Hematopoietic multipotent progenitor cell treated with erythropoietin and hydrocortisone succinate and interleukin-3 and kit ligand, for 6 days (in vitro differentiated cells): ENCODE results near the gene TMEM120A.
A peak's percentile ranks its signal among the peaks of the same experiment; 100 is the strongest.
"Not testable (repeated sequence)": the region's sequence is repeated elsewhere in the genome, so short reads cannot be mapped to it uniquely, and the experiment has no call there.

ENCODE experiments used
- DNase-seq: peaks from one replicate; pipeline ENCODE4 v3.0.0-alpha.2; 2015

TMEM120A gene

GRCh38 chr7:75994388-75995051 lies at the start of gene TMEM120A:
TMEM120A (minus strand) TSS chr7:75994595; CDS start chr7:75994570, 25 bp downstream.
- DNase-seq: peak; percentile 96

- no peak for DNase-seq
Observed at GRCh38 chr7:76040126-76040525, 45.7 kb upstream of the TMEM120A start.

- DNase-seq: no peak
Observed at GRCh38 chr7:76037310-76037709, 42.9 kb upstream of the TMEM120A start.

- no peak for DNase-seq
Observed at GRCh38 chr7:76031964-76032363, 37.6 kb upstream of the TMEM120A start.

GRCh38 chr7:76029682-76030081 lies 35.3 kb upstream of the TMEM120A start:
- DNase-seq: not testable (repeated sequence)

GRCh38 chr7:76023002-76023401 lies 28.6 kb upstream of the TMEM120A start:
- peak; percentile 27 for DNase-seq

GRCh38 chr7:76022026-76022780 lies 27.8 kb upstream of the TMEM120A start:
- DNase-seq: no peak

GRCh38 chr7:76020031-76020714 lies 25.8 kb upstream of the TMEM120A start:
- peak; percentile 80 for DNase-seq

- not testable (repeated sequence) for DNase-seq
Observed at GRCh38 chr7:76018520-76018919, 24.1 kb upstream of the TMEM120A start.

- no peak for DNase-seq
Observed at GRCh38 chr7:76016191-76016947, 22.0 kb upstream of the TMEM120A start.

GRCh38 chr7:76011442-76011861 lies 17.1 kb upstream of the TMEM120A start:
- DNase-seq: no peak

GRCh38 chr7:76009672-76010600 lies 15.5 kb upstream of the TMEM120A start:
- no peak for DNase-seq

GRCh38 chr7:76008156-76008687 lies 13.8 kb upstream of the TMEM120A start:
- no peak for DNase-seq

- DNase-seq: not testable (repeated sequence)
Observed at GRCh38 chr7:76005004-76005403, 10.6 kb upstream of the TMEM120A start.

GRCh38 chr7:76003351-76003750 lies 9.0 kb upstream of the TMEM120A start:
- DNase-seq: no peak

- no peak for DNase-seq
Observed at GRCh38 chr7:76002822-76003221, 8.4 kb upstream of the TMEM120A start.

- no peak for DNase-seq
Observed at GRCh38 chr7:76002139-76002538, 7.7 kb upstream of the TMEM120A start.

GRCh38 chr7:76000566-76000965 lies 6.2 kb upstream of the TMEM120A start:
- DNase-seq: no peak

GRCh38 chr7:75998038-75998437 lies 3.6 kb upstream of the TMEM120A start:
- DNase-seq: no peak

GRCh38 chr7:75996476-75996875 lies 2.1 kb upstream of the TMEM120A start:
- no peak for DNase-seq

- no peak for DNase-seq
Observed at GRCh38 chr7:75995996-75996395, 1.6 kb upstream of the TMEM120A start.

- DNase-seq: no peak
Observed at GRCh38 chr7:75995052-75995471, 667 bp upstream of the TMEM120A start.
